HepG2 (cell line): ENCODE measurements around the gene STON1. TPM values are rescaled to one million over a fixed set of nuclear protein-coding genes. Genes with fewer than 3 reads are reported as not detected.

ENCODE experiments used
- ATAC-seq: fragments of 200-7000 bp; cut with Tn5 transposase; 3 replicates; pipeline ENCODE4 v1.9.1; 2020; ENCODE audit warnings: mild to moderate bottlenecking, moderate library complexity
- BruUV-seq: library from RNA; stranded (reverse); fragments of 400-500 nt; replicated peaks from 2 replicates; lab custom pipeline; 2021; lab: Mats Ljungman, UMichigan
- CTCF ChIA-PET: fragments of 300-600 bp; formaldehyde crosslinking; extraction: SDS; loops from one replicate; lab custom pipeline; 2021; ENCODE audit warnings: low total read pairs, inconsistent platforms, low intra/inter-chr PET ratio; lab: Yijun Ruan, JAX
- POLR2A ChIA-PET: fragments of 350-600 bp; sonication (Branson Sonifier 250); formaldehyde crosslinking; loops from one replicate; lab custom pipeline; 2020; ENCODE audit warnings: antibody characterized with exemption, inconsistent platforms; lab: Yijun Ruan, JAX
- DNase-seq: peaks from one replicate; pipeline ENCODE4 v3.0.0-alpha.2; 2015; ENCODE audit warnings: low spot score
- FAIRE-seq: peaks from 3 replicates; lab custom pipeline; 2011; peaks lifted over from hg19 to GRCh38; lab: Jason Lieb, UNC
- H2AFZ ChIP-seq: one replicate; pipeline ENCODE4 v1.6.1; 2011; ENCODE audit warnings: low read length, inconsistent platforms
- H3K27ac ChIP-seq: fragments of 300-600 bp; 3 replicates; pipeline ENCODE4 v1.8.0; 2011; ENCODE audit warnings: mixed run types, mild to moderate bottlenecking, mixed read lengths, low read length, inconsistent platforms; ENCODE audit not compliant: insufficient read depth; ENCODE audit errors: extremely low read length
- H3K27me3 ChIP-seq, 2 experiments: fragments of 200-600 bp in 1 of 2; 2 replicates in 1 of 2; 3 replicates in 1 of 2; pipeline versions ENCODE4 v1.6.0 to v1.8.0; 2011; ENCODE audit warnings: low read length in 2 of 2, mild to moderate bottlenecking in 2 of 2, moderate library complexity in 2 of 2, inconsistent platforms in 1 of 2; ENCODE audit not compliant: insufficient read depth in 2 of 2, control insufficient read depth in 1 of 2
- H3K36me3 ChIP-seq, 2 experiments: fragments of 200-600 bp in 1 of 2; replicated peaks in 1 of 2; 2 replicates in 1 of 2; 3 replicates in 1 of 2; pipeline versions ENCODE4 v1.5.1 to v1.8.0; 2011; ENCODE audit warnings: low read length in 2 of 2, inconsistent platforms in 1 of 2; ENCODE audit not compliant: insufficient read depth in 2 of 2, control insufficient read depth in 1 of 2
- H3K4me1 ChIP-seq: 2 replicates; pipeline ENCODE4 v1.5.1; 2012; ENCODE audit warnings: low read length, inconsistent platforms; ENCODE audit not compliant: insufficient read depth
- H3K4me2 ChIP-seq: 2 replicates; pipeline ENCODE4 v1.6.0; 2011; ENCODE audit warnings: low read depth, low read length, inconsistent platforms
- H3K4me3 ChIP-seq, 3 experiments: fragments of 200-600 bp in 1 of 3; sonication (generic), shearing (Covaris generic) in 1 of 3; replicated peaks in 1 of 3; 2 replicates each; pipeline ENCODE4 v1.5.1; 2011 to 2016; ENCODE audit warnings: low read length in 3 of 3, inconsistent platforms in 2 of 3, low read depth in 2 of 3, mild to moderate bottlenecking in 2 of 3, control low read depth in 1 of 3, mixed read lengths in 1 of 3; ENCODE audit not compliant: insufficient read depth in 1 of 3
- H3K79me2 ChIP-seq: one replicate; pipeline ENCODE4 v1.6.1; 2011; ENCODE audit warnings: low read length, inconsistent platforms; ENCODE audit not compliant: insufficient read depth
- H3K9ac ChIP-seq: 2 replicates; pipeline ENCODE4 v1.6.0; 2011; ENCODE audit warnings: mild to moderate bottlenecking, low read depth, low read length, inconsistent platforms; ENCODE audit not compliant: insufficient read depth
- H3K9me3 ChIP-seq: 2 replicates; pipeline ENCODE4 v1.5.1; 2012; ENCODE audit warnings: mild to moderate bottlenecking, low read length
- H4K20me1 ChIP-seq: 2 replicates; pipeline ENCODE4 v1.6.0; 2011; ENCODE audit warnings: inconsistent platforms, mild to moderate bottlenecking, low read length, moderate library complexity; ENCODE audit not compliant: insufficient read depth
- CREM ChIP-seq, 2 experiments: sonication (generic) in 1 of 2; formaldehyde crosslinking in 1 of 2; IDR thresholded peaks; 2 replicates each; pipeline versions ENCODE4 v1.4.0 to v1.6.1; 2016 to 2020; ENCODE audit warnings: antibody characterized with exemption in 1 of 2, mild to moderate bottlenecking in 1 of 2, missing genetic modification reagents in 1 of 2
- FOXK1 ChIP-seq: sonication (generic); formaldehyde crosslinking; IDR thresholded peaks from 2 replicates; pipeline ENCODE4 v1.4.0; 2020; ENCODE audit warnings: low read depth, missing genetic modification reagents, borderline replicate concordance
- FOXP4 ChIP-seq: sonication (generic); formaldehyde crosslinking; IDR thresholded peaks from 2 replicates; pipeline ENCODE4 v1.4.0; 2020; ENCODE audit warnings: missing genetic modification reagents
- HIC2 ChIP-seq: sonication (generic); formaldehyde crosslinking; IDR thresholded peaks from 2 replicates; pipeline ENCODE4 v1.9.0; 2022; ENCODE audit warnings: low read depth, missing genetic modification reagents
- KAT7 ChIP-seq: IDR thresholded peaks from 2 replicates; pipeline ENCODE4 v1.6.1; 2018; ENCODE audit warnings: borderline replicate concordance, missing compliant biosample characterization
- NAIF1 ChIP-seq: sonication (generic); formaldehyde crosslinking; IDR thresholded peaks from 2 replicates; pipeline ENCODE4 v1.5.0; 2020; ENCODE audit warnings: mild to moderate bottlenecking, missing genetic modification reagents, borderline replicate concordance
- STAT5B ChIP-seq: sonication (generic); formaldehyde crosslinking; IDR thresholded peaks from 2 replicates; pipeline ENCODE4 v1.4.0; 2020; ENCODE audit warnings: missing genetic modification reagents
- SUZ12 ChIP-seq: fragments of 150-350 bp; IDR thresholded peaks from 2 replicates; pipeline ENCODE4 v1.6.1; 2014; ENCODE audit warnings: low read depth, low read length
- ZBTB3 ChIP-seq: sonication (generic); formaldehyde crosslinking; IDR thresholded peaks from 2 replicates; pipeline ENCODE4 v1.4.0; 2020; ENCODE audit warnings: low read depth, mild to moderate bottlenecking, moderate library complexity, missing genetic modification reagents, borderline replicate concordance
- ZNF138 ChIP-seq: sonication (generic); formaldehyde crosslinking; IDR thresholded peaks from 2 replicates; pipeline ENCODE4 v1.5.0; 2020; ENCODE audit warnings: mild to moderate bottlenecking, low read depth, missing genetic modification reagents
- ZNF280D ChIP-seq: sonication (generic); formaldehyde crosslinking; IDR thresholded peaks from 2 replicates; pipeline ENCODE4 v1.5.1; 2020; ENCODE audit warnings: mild to moderate bottlenecking, missing genetic modification reagents
- ZNF484 ChIP-seq: sonication (generic); formaldehyde crosslinking; IDR thresholded peaks from 2 replicates; pipeline ENCODE4 v1.5.1; 2020; ENCODE audit warnings: mild to moderate bottlenecking, low read depth, missing genetic modification reagents, borderline replicate concordance
- ZNF569 ChIP-seq: sonication (generic); formaldehyde crosslinking; IDR thresholded peaks from 2 replicates; pipeline ENCODE4 v1.5.0; 2020; ENCODE audit warnings: mild to moderate bottlenecking, missing genetic modification reagents, moderate library complexity, borderline replicate concordance
- ZNF883 ChIP-seq: sonication (generic); formaldehyde crosslinking; IDR thresholded peaks from 2 replicates; pipeline ENCODE4 v1.5.1; 2020; ENCODE audit warnings: mild to moderate bottlenecking, missing genetic modification reagents; ENCODE audit errors: not compliant biosample characterization
- ZSCAN12 ChIP-seq: sonication (generic); formaldehyde crosslinking; IDR thresholded peaks from 2 replicates; pipeline ENCODE4 v1.9.0; 2021; ENCODE audit warnings: mild to moderate bottlenecking, missing genetic modification reagents
- WGBS: methylation state at CpG from one replicate; pipeline ENCODE4 v1.1.6; 2017; ENCODE audit warnings: low lambda C conversion rate; 5-methylcytosine and 5-hydroxymethylcytosine counted together
- in situ Hi-C: cut with HindIII; loops from 2 replicates; pipeline ENCODE4 v1.10.0; 2017; ENCODE audit warnings: low pct_unique_long_range_greater_than_20kb; ENCODE audit not compliant: extremely low pct_ligation_motif_present
- intact Hi-C: fragments of 100-400 bp; cut with micrococcal nuclease; formaldehyde crosslinking; loops from one replicate; pipeline ENCODE4 v1.10.0; 2022; ENCODE audit not compliant: unreplicated experiment
- polyA plus RNA-seq, 8 experiments: library from polyadenylated mRNA; depleted of rRNA in 3 of 8; stranded (reverse) in 7 of 8; unstranded in 1 of 8; fragments of >200 nt; fragmentation: Illumina TruSeq in 4 of 8; extraction: Trizol in 4 of 8; gene quantifications; 2 replicates each; pipeline versions ENCODE4 v1.2.1 to v1.2.3, GENCODE V29; 2011 to 2016; ENCODE audit warnings: low read depth in 4 of 8, missing spikeins in 1 of 8, mixed read lengths in 1 of 8; ENCODE audit not compliant: insufficient read depth in 1 of 8
- total RNA-seq, 5 experiments: library from RNA; depleted of rRNA; stranded (reverse); fragments of >200 nt; fragmentation: Illumina TruSeq; extraction: Trizol; gene quantifications; 2 replicates each; pipeline ENCODE4 v1.2.3, GENCODE V29; 2016; ENCODE audit warnings: low read depth in 1 of 5

The STON1 gene
- total and polyA plus RNA-seq, 2 of the 13 experiments (the other 11 are each of a cell fraction or from before 2014, with no cell fraction given) = 0.09 to 0.28 TPM

- FAIRE-seq (no peak), DNase-seq (no peak), ATAC-seq (no peak)
- no peaks in the 10 kb centered on the region for H3K36me3 ChIP-seq
- WGBS = 60% methylated on average over 5 of the region's 5 CpGs
- no peak overlapping the region for H3K4me2 ChIP-seq
- peaks cover 0 to 4% of the 10 kb centered on the region in 2 experiments; a peak in 2 of 5 replicates for H3K27me3 ChIP-seq
- H3K9ac ChIP-seq = no peak overlapping the region
- CTCF ChIA-PET = no interaction called here
- no peaks in the 10 kb centered on the region for H3K79me2 ChIP-seq
- no TSS peak for BruUV-seq
- TF ChIP-seq STAT5B (CRISPR knock-in tag) = no peak
- TF ChIP-seq ZNF883 (CRISPR knock-in tag) = no peak
- TF ChIP-seq ZNF138 (CRISPR knock-in tag) = no peak
- no peak for TF ChIP-seq ZSCAN12 (CRISPR knock-in tag)
- no peak for TF ChIP-seq ZNF484 (CRISPR knock-in tag)
- no peak for TF ChIP-seq NAIF1 (CRISPR knock-in tag)
- no peak for TF ChIP-seq ZNF280D
- TF ChIP-seq SUZ12 = no peak
- TF ChIP-seq HIC2 (CRISPR knock-in tag) = no peak
- TF ChIP-seq FOXK1 (CRISPR knock-in tag) = no peak
- no peak for TF ChIP-seq FOXP4 (CRISPR knock-in tag)
- TF ChIP-seq ZBTB3 = no peak
- TF ChIP-seq KAT7 = no peak
- TF ChIP-seq CREM (IDR thresholded peaks at IDR 0.05) = no peak
- TF ChIP-seq CREM (CRISPR knock-in tag; IDR thresholded peaks at IDR 0.05) = no peak
- TF ChIP-seq ZNF569 (CRISPR knock-in tag) = no peak
- no peak overlapping the region for H3K4me3 ChIP-seq
- H3K4me1 ChIP-seq = peaks cover 10% of the 10 kb centered on the region
- POLR2A ChIA-PET = no interaction called here
- H4K20me1 ChIP-seq = no peaks in the 10 kb centered on the region
- no peak overlapping the region for H3K27ac ChIP-seq
- no peaks in the 10 kb centered on the region for H3K9me3 ChIP-seq
- in situ Hi-C loops = no loop called here
- H2AFZ ChIP-seq = no peak overlapping the region
- intact Hi-C loops = no loop called here
These were observed 1.5 kb upstream of the STON1 start for GRCh38 chr2:48528431-48528830.
